Stomach (tissue), 9 donors: Measurements from ENCODE around the gene ASAP2. TPM values are rescaled to one million over a fixed set of nuclear protein-coding genes. Genes with fewer than 3 reads are reported as not detected.

ENCODE experiments used
- DNase-seq, 2 donors: peaks; one replicate each; pipeline versions ENCODE4 v3.0.0 to v3.0.0-alpha.2; 2013 to 2019
- H3K27ac ChIP-seq, 5 donors: fragments of 200-600 bp in 4 of 5; sonication (generic) in 4 of 5; one replicate each; pipeline ENCODE4 v1.5.1; 2013 to 2019; ENCODE audit warnings: mild to moderate bottlenecking in 1 of 5, moderate library complexity in 1 of 5
- H3K27me3 ChIP-seq, 3 donors: fragments of 200-600 bp; sonication (generic); one replicate each; pipeline ENCODE4 v1.5.1; 2017 to 2019; ENCODE audit warnings: mixed run types in 1 of 3
- H3K36me3 ChIP-seq, 4 donors: fragments of 200-600 bp; sonication (generic); 1 replicate in 3 of 4; 2 replicates in 1 of 4; pipeline ENCODE4 v1.5.1; 2016 to 2019
- H3K4me1 ChIP-seq, 4 donors: fragments of 200-600 bp; sonication (generic); one replicate each; pipeline ENCODE4 v1.5.1; 2016 to 2019
- H3K4me3 ChIP-seq, 4 donors: fragments of 200-600 bp; sonication (generic) in 3 of 4; one replicate each; pipeline ENCODE4 v1.5.1; 2016 to 2019; ENCODE audit warnings: mild to moderate bottlenecking in 1 of 4
- H3K9me3 ChIP-seq, 4 donors: fragments of 200-600 bp; sonication (generic); one replicate each; pipeline ENCODE4 v1.5.1; 2016 to 2019
- CTCF ChIP-seq, 7 experiments: fragments of 450-650 bp in 4 of 7; fragments of 200-600 bp in 3 of 7; sonication (generic) in 3 of 7; IDR thresholded peaks; one replicate each; pipeline ENCODE4 v1.5.1; 2016 to 2019; ENCODE audit warnings: antibody characterized with exemption in 7 of 7, control low read depth in 2 of 7, mild to moderate bottlenecking in 1 of 7
- EP300 ChIP-seq: sonication (generic); formaldehyde crosslinking; IDR thresholded peaks from one replicate; pipeline ENCODE4 v1.6.1; 2017; ENCODE audit warnings: antibody characterized with exemption
- POLR2A ChIP-seq, 4 donors: fragments of 450-650 bp; IDR thresholded peaks; one replicate each; pipeline ENCODE4 v1.6.1; 2016; ENCODE audit warnings: antibody characterized with exemption in 4 of 4, control low read depth in 2 of 4, mild to moderate bottlenecking in 1 of 4, moderate library complexity in 1 of 4
- POLR2AphosphoS5 ChIP-seq, 3 donors: sonication (generic); formaldehyde crosslinking; IDR thresholded peaks; one replicate each; pipeline ENCODE4 v1.6.1; 2016; ENCODE audit warnings: antibody characterized with exemption in 3 of 3
- WGBS, 5 donors: extraction: QIAGEN DNeasy Blood & Tissue Kit in 3 of 5; methylation state at CpG; one replicate each; pipeline versions ENCODE4 v1.1.5 to v1.1.7; 2013 to 2018; 5-methylcytosine and 5-hydroxymethylcytosine counted together
- intact Hi-C: fragments of 100-400 bp; cut with DNase I; formaldehyde crosslinking; loops from one replicate; pipeline ENCODE4 v1.15.1; 2023; ENCODE audit warnings: low total_unique reads
- polyA plus RNA-seq, 3 donors: library from polyadenylated mRNA; stranded (reverse); fragments of 200-250 nt; gene quantifications; one replicate each; pipeline ENCODE4 v1.2.3, GENCODE V29; 2013
- total RNA-seq, 5 donors: library from RNA; depleted of rRNA; stranded (reverse); fragments of >200 nt; gene quantifications; one replicate each; pipeline versions ENCODE4 v1.1.0 to v1.2.3, GENCODE V29; 2014 to 2016
- donor health status: healthy with polysubstance abuse.
- donor health status: Bipolar disorder and iron deficiency.
- donor health status: healthy.

The ASAP2 gene
- total and polyA plus RNA-seq, 8 donors = 9.7 to 55.4 (median 33.7) TPM

- Histone ChIP-seq H3K4me1 (peaks cover 35 to 72% (median 56%) of the 10 kb centered on the region in 4 donors), H3K4me3 (no peak overlapping the region), H3K36me3 (no peaks in the 10 kb centered on the region), H3K27ac (peak overlapping the region; percentile 47 to 78 (median 63)), H3K9me3 (no peaks in the 10 kb centered on the region), H3K27me3 (no peaks in the 10 kb centered on the region)
- intact Hi-C loops = no loop called here
- peak in 1 of 2 donors; percentile 40 for DNase-seq
- 53 to 62% (median 56%) methylated on average over 16 of the region's 16 CpGs for WGBS, 5 donors
- no peak for TF ChIP-seq POLR2A (IDR thresholded peaks at IDR 0.05)
- no peak for TF ChIP-seq POLR2AphosphoS5 (IDR thresholded peaks at IDR 0.05)
- TF ChIP-seq CTCF (IDR thresholded peaks at IDR 0.05) = no peak
- no peak for TF ChIP-seq EP300
Measured at GRCh38 chr2:9251154-9252001, 44.8 kb downstream of the ASAP2 start.

GRCh38 chr2:9252002-9252357, 45.4 kb downstream of the ASAP2 start:
- no peaks in the 10 kb centered on the region for H3K9me3 ChIP-seq
- intact Hi-C loops = no loop called here
- peak overlapping the region; percentile 34 to 78 (median 49) for H3K27ac ChIP-seq
- WGBS, 5 donors = 77 to 85% (median 83%) methylated on average over 5 of the region's 5 CpGs
- no peak for TF ChIP-seq CTCF (IDR thresholded peaks at IDR 0.05)
- TF ChIP-seq POLR2A (IDR thresholded peaks at IDR 0.05) = no peak
- no peak for TF ChIP-seq POLR2AphosphoS5 (IDR thresholded peaks at IDR 0.05)
- TF ChIP-seq EP300 = no peak
- DNase-seq = no peak
- H3K27me3 ChIP-seq = no peaks in the 10 kb centered on the region
- peaks cover 37 to 72% (median 59%) of the 10 kb centered on the region in 4 donors for H3K4me1 ChIP-seq
- no peaks in the 10 kb centered on the region for H3K36me3 ChIP-seq
- H3K4me3 ChIP-seq = no peak overlapping the region

GRCh38 chr2:9255416-9255815, 48.8 kb downstream of the ASAP2 start:
- DNase-seq = no peak
- Histone ChIP-seq H3K27me3 (no peaks in the 10 kb centered on the region), H3K27ac (no peak overlapping the region), H3K36me3 (no peaks in the 10 kb centered on the region), H3K4me1 (peaks cover 31 to 70% (median 55%) of the 10 kb centered on the region in 4 donors), H3K9me3 (no peaks in the 10 kb centered on the region), H3K4me3 (no peak overlapping the region)
- intact Hi-C loops = no loop called here
- TF ChIP-seq EP300 (no peak), CTCF (IDR thresholded peaks at IDR 0.05) (no peak), POLR2AphosphoS5 (IDR thresholded peaks at IDR 0.05) (no peak), POLR2A (IDR thresholded peaks at IDR 0.05) (no peak)
- WGBS, 5 donors = 76 to 85% (median 82%) methylated on average over 4 of the region's 4 CpGs

- H3K27me3 ChIP-seq = no peaks in the 10 kb centered on the region
- H3K4me1 ChIP-seq = peaks cover 39 to 70% (median 55%) of the 10 kb centered on the region in 4 donors
- no peak overlapping the region for H3K4me3 ChIP-seq
- H3K27ac ChIP-seq = no peak overlapping the region
- DNase-seq = no peak
- no peaks in the 10 kb centered on the region for H3K36me3 ChIP-seq
- intact Hi-C loops = no loop called here
- no peaks in the 10 kb centered on the region for H3K9me3 ChIP-seq
- TF ChIP-seq POLR2AphosphoS5 (IDR thresholded peaks at IDR 0.05) (no peak), EP300 (no peak), POLR2A (IDR thresholded peaks at IDR 0.05) (no peak), CTCF (IDR thresholded peaks at IDR 0.05) (no peak)
- WGBS, 5 donors = 71 to 83% (median 81%) methylated on average over 4 of the region's 4 CpGs
Measured at GRCh38 chr2:9256147-9256546, 49.5 kb downstream of the ASAP2 start.
